NB4 (cell line): ENCODE results near the gene OR7C1.

Source experiments
- POLR2A ChIP-seq: IDR thresholded peaks from 2 replicates; pipeline ENCODE4 v1.6.1; 2011; ENCODE audit warnings: mild to moderate bottlenecking; ENCODE audit not compliant: insufficient read length; ENCODE audit errors: extremely low read depth
- TF ChIP-seq, protein P1 (sequence below): IDR thresholded peaks from one replicate; pipeline ENCODE4 v1.5.1; 2012; ENCODE audit warnings: low read depth, low read length
- TF ChIP-seq, protein P2 (sequence below): IDR thresholded peaks from 2 replicates; pipeline ENCODE4 v1.6.1; 2011; ENCODE audit warnings: low read depth, low read length

DNA sequence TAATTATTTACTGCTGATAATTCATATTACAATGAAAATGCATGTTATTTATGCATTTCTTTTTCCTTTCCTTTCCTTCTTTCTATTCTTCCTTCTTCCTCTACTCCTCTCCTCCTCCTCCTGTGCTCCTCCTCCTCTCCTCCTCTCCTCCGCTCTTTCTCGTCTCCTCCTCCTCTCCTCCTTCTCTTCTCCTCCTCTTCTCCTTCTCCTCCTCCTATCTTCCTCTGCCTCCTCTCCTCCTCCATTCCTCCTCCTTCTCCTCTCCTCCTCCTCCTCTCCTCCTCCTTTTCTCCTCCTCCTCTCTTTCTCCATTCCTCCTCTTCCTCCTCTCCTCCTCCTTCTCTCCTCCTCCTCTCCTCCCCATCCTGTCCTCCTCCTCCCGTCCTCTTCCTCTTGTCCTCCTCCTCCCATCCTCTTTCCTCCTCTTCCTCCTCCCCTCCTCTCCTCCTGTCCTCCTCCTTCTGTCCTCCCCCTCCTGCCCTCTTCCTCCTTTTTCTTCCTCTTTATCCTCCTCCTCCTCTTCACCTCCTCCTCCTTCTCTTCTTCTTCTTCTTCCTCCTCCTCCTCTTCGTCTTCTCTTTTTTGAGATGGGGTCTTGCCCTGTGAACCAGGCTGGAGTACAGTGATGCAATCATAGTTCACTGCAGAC is 71.4 kb downstream of the OR7C1 start:
- TF ChIP-seq, protein P1, sequence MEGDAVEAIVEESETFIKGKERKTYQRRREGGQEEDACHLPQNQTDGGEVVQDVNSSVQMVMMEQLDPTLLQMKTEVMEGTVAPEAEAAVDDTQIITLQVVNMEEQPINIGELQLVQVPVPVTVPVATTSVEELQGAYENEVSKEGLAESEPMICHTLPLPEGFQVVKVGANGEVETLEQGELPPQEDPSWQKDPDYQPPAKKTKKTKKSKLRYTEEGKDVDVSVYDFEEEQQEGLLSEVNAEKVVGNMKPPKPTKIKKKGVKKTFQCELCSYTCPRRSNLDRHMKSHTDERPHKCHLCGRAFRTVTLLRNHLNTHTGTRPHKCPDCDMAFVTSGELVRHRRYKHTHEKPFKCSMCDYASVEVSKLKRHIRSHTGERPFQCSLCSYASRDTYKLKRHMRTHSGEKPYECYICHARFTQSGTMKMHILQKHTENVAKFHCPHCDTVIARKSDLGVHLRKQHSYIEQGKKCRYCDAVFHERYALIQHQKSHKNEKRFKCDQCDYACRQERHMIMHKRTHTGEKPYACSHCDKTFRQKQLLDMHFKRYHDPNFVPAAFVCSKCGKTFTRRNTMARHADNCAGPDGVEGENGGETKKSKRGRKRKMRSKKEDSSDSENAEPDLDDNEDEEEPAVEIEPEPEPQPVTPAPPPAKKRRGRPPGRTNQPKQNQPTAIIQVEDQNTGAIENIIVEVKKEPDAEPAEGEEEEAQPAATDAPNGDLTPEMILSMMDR = no peak
- TF ChIP-seq POLR2A = no peak
- TF ChIP-seq, protein P2, sequence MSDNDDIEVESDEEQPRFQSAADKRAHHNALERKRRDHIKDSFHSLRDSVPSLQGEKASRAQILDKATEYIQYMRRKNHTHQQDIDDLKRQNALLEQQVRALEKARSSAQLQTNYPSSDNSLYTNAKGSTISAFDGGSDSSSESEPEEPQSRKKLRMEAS = no peak
